AG04450 (cell line): ENCODE measurements around the gene RAPH1. TPM values are rescaled to one million over a fixed set of nuclear protein-coding genes. Genes with fewer than 3 reads are reported as not detected.
A peak's percentile ranks its signal among the peaks of the same experiment; 100 is the strongest.

Experiments used
- CTCF ChIA-PET: fragments of 300-600, 350-600 bp; formaldehyde crosslinking; extraction: SDS; loops from one replicate; lab custom pipeline; 2022; ENCODE audit warnings: antibody characterized with exemption, inconsistent platforms; lab: Charles Lee
- POLR2A ChIA-PET: fragments of 350-600 bp; formaldehyde crosslinking; extraction: SDS; loops from one replicate; lab custom pipeline; 2021; ENCODE audit warnings: antibody characterized with exemption, inconsistent platforms; lab: Yijun Ruan, JAX
- DNase-seq: peaks from one replicate; pipeline ENCODE4 v3.0.0-alpha.2; 2011; ENCODE audit warnings: low read depth, low spot score
- H3K27ac ChIP-seq: one replicate; pipeline ENCODE4 v1.5.1; 2012; ENCODE audit warnings: low read depth, low read length, control low read depth
- H3K27me3 ChIP-seq: one replicate; pipeline ENCODE4 v1.6.0; 2012; ENCODE audit warnings: low read length; ENCODE audit not compliant: control insufficient read depth, insufficient read depth
- H3K4me3 ChIP-seq: 2 replicates; pipeline ENCODE4 v1.5.1; 2011; ENCODE audit warnings: mild to moderate bottlenecking, low read depth, low read length, control low read depth
- H3K9me3 ChIP-seq: 2 replicates; pipeline ENCODE4 v1.5.1; 2012; ENCODE audit warnings: low read length; ENCODE audit not compliant: control insufficient read depth, insufficient read depth
- CTCF ChIP-seq: IDR thresholded peaks from 2 replicates; pipeline ENCODE4 v1.5.1; 2011; ENCODE audit warnings: low read depth, low read length, control low read depth, inconsistent platforms
- polyA plus RNA-seq: library from polyadenylated mRNA; depleted of rRNA; stranded (reverse); fragments of >200 nt; gene quantifications from 2 replicates; pipeline ENCODE4 v1.2.3, GENCODE V29; 2011

RAPH1 gene
- polyA plus RNA-seq, 1 experiment = 6.0 TPM

- peak; percentile 55 for DNase-seq
- H3K9me3 ChIP-seq = no peaks in the 10 kb centered on the region
- H3K4me3 ChIP-seq = no peak overlapping the region
- POLR2A ChIA-PET = interaction anchor here (0.6 kb wide), 1 partner anchor 37 kb away, joined by 4 read pairs; no protein-coding TSS in a partner anchor
- TF ChIP-seq CTCF = no peak
- CTCF ChIA-PET = no interaction called here
- no peaks in the 10 kb centered on the region for H3K27me3 ChIP-seq
- H3K27ac ChIP-seq = peak overlapping the region; percentile 31
These were observed 27.2 kb upstream of the RAPH1 start for GRCh38 chr2:203562268-203562667.

- no peak overlapping the region for H3K4me3 ChIP-seq
- POLR2A ChIA-PET = no interaction called here
- no peaks in the 10 kb centered on the region for H3K9me3 ChIP-seq
- H3K27me3 ChIP-seq = no peaks in the 10 kb centered on the region
- CTCF ChIA-PET = interaction anchor here (1.5 kb wide), 1 partner anchor 256 kb away, joined by 4 read pairs; no protein-coding TSS in a partner anchor
- H3K27ac ChIP-seq = no peak overlapping the region
- DNase-seq = no peak
- TF ChIP-seq CTCF = no peak
These were observed 24.5 kb upstream of the RAPH1 start for GRCh38 chr2:203559641-203560040.

GRCh38 chr2:203553784-203554183 lies 18.7 kb upstream of the RAPH1 start:
- ChIA-PET CTCF (no interaction called here), POLR2A (no interaction called here)
- no peak for TF ChIP-seq CTCF
- no peak for DNase-seq
- H3K4me3 ChIP-seq = no peak overlapping the region
- H3K9me3 ChIP-seq = no peaks in the 10 kb centered on the region
- no peaks in the 10 kb centered on the region for H3K27me3 ChIP-seq
- no peak overlapping the region for H3K27ac ChIP-seq

GRCh38 chr2:203551778-203552177 lies 16.7 kb upstream of the RAPH1 start:
- POLR2A ChIA-PET = no interaction called here
- Histone ChIP-seq H3K27me3 (no peaks in the 10 kb centered on the region), H3K4me3 (no peak overlapping the region), H3K27ac (no peak overlapping the region), H3K9me3 (no peaks in the 10 kb centered on the region)
- TF ChIP-seq CTCF = no peak
- CTCF ChIA-PET = no interaction called here
- no peak for DNase-seq

- no peak for DNase-seq
- no peak overlapping the region for H3K4me3 ChIP-seq
- no peak overlapping the region for H3K27ac ChIP-seq
- ChIA-PET CTCF (interaction anchor here (0.6 kb wide), 1 partner anchor 55 kb away, joined by 3 read pairs; no protein-coding TSS in a partner anchor), POLR2A (no interaction called here)
- no peaks in the 10 kb centered on the region for H3K27me3 ChIP-seq
- TF ChIP-seq CTCF = no peak
- H3K9me3 ChIP-seq = no peaks in the 10 kb centered on the region
These were observed 15.2 kb upstream of the RAPH1 start for GRCh38 chr2:203550266-203550665.
